HG02642 (cell line): Measurements from ENCODE around the gene PLA2G4B.

Source experiments
- ATAC-seq: cut with Tn5 transposase; IDR thresholded peaks from one replicate; pipeline ENCODE4 v1.9.1; 2021; ENCODE audit warnings: mild to moderate bottlenecking; ENCODE audit not compliant: unreplicated experiment, poor library complexity

PLA2G4B gene

GRCh38 chr15:41866263-41866703 lies 27.6 kb downstream of the PLA2G4B start:
- no peak for ATAC-seq

- ATAC-seq: no peak
These were observed 28.4 kb downstream of the PLA2G4B start for GRCh38 chr15:41866872-41867579.

GRCh38 chr15:41868321-41868720 lies 29.7 kb downstream of the PLA2G4B start:
- ATAC-seq: no peak

- ATAC-seq: no peak
These were observed 31.4 kb downstream of the PLA2G4B start for GRCh38 chr15:41869770-41870688.

GRCh38 chr15:41870689-41871081 lies 32.0 kb downstream of the PLA2G4B start:
- no peak for ATAC-seq

GRCh38 chr15:41871175-41871905 lies 32.7 kb downstream of the PLA2G4B start:
- no peak for ATAC-seq

GRCh38 chr15:41872166-41872747 lies 33.6 kb downstream of the PLA2G4B start:
- ATAC-seq: no peak

GRCh38 chr15:41873711-41874110 lies 35.1 kb downstream of the PLA2G4B start:
- no peak for ATAC-seq

GRCh38 chr15:41874736-41875135 lies 36.1 kb downstream of the PLA2G4B start:
- no peak for ATAC-seq

GRCh38 chr15:41876007-41876406 lies 37.4 kb downstream of the PLA2G4B start:
- ATAC-seq: no peak

- no peak for ATAC-seq
These were observed 38.0 kb downstream of the PLA2G4B start for GRCh38 chr15:41876689-41877088.

GRCh38 chr15:41877631-41878354 lies 39.1 kb downstream of the PLA2G4B start:
- no peak for ATAC-seq

GRCh38 chr15:41878355-41878699 lies 39.7 kb downstream of the PLA2G4B start:
- no peak for ATAC-seq

GRCh38 chr15:41879321-41879845 lies 40.7 kb downstream of the PLA2G4B start:
- no peak for ATAC-seq

- ATAC-seq: no peak
These were observed 41.7 kb downstream of the PLA2G4B start for GRCh38 chr15:41880156-41880877.

- ATAC-seq: no peak
These were observed 42.4 kb downstream of the PLA2G4B start for GRCh38 chr15:41881086-41881485.

GRCh38 chr15:41881550-41881919 lies 42.9 kb downstream of the PLA2G4B start:
- no peak for ATAC-seq

GRCh38 chr15:41881920-41882688 lies 43.5 kb downstream of the PLA2G4B start:
- ATAC-seq: no peak
